SK-N-SH treated with all-trans-retinoic acid at 6 μM for 48 hours (cell line): ENCODE measurements around the gene AIG1.

Source experiments
- ATAC-seq: fragments of 200-7000 bp; cut with Tn5 transposase; 3 replicates; pipeline ENCODE4 v1.9.1; 2020; ENCODE audit warnings: mild to moderate bottlenecking, moderate library complexity
- ARNTL ChIP-seq: fragments of 450-650 bp; formaldehyde crosslinking; IDR thresholded peaks from 2 replicates; pipeline ENCODE4 v1.5.0; 2020; ENCODE audit warnings: low read depth, mild to moderate bottlenecking, moderate library complexity, borderline replicate concordance
- BACH2 ChIP-seq: fragments of 250-450 bp; sonication (Bioruptor Pico); IDR thresholded peaks from 2 replicates; pipeline ENCODE4 v1.9.0; 2021; ENCODE audit warnings: mild to moderate bottlenecking, borderline replicate concordance
- CREB5 ChIP-seq: fragments of 250-450 bp; sonication (Bioruptor Pico); IDR thresholded peaks from 2 replicates; pipeline ENCODE4 v1.5.1; 2020; ENCODE audit warnings: low read depth, mild to moderate bottlenecking, moderate library complexity
- CSRNP3 ChIP-seq: fragments of 250-450 bp; sonication (Bioruptor Pico); IDR thresholded peaks from 2 replicates; pipeline ENCODE4 v1.5.1; 2021; ENCODE audit warnings: mild to moderate bottlenecking, moderate library complexity
- ESRRG ChIP-seq: fragments of 250-450 bp; sonication (Bioruptor Pico); IDR thresholded peaks from 2 replicates; pipeline ENCODE4 v1.6.1; 2021; ENCODE audit warnings: mild to moderate bottlenecking
- GLIS3 ChIP-seq: fragments of 250-450 bp; sonication (Bioruptor Pico); IDR thresholded peaks from 2 replicates; pipeline ENCODE4 v1.5.0; 2020; ENCODE audit warnings: mild to moderate bottlenecking, moderate library complexity
- PATZ1 ChIP-seq: fragments of 250-450 bp; sonication (Bioruptor Pico); IDR thresholded peaks from 2 replicates; pipeline ENCODE4 v1.8.0; 2020; ENCODE audit warnings: mild to moderate bottlenecking, moderate library complexity, borderline replicate concordance
- POU6F1 ChIP-seq: fragments of 250-450 bp; sonication (Bioruptor Pico); IDR thresholded peaks from 2 replicates; pipeline ENCODE4 v1.8.0; 2021; ENCODE audit warnings: low read depth, mild to moderate bottlenecking, moderate library complexity, borderline replicate concordance
- PPARA ChIP-seq: fragments of 250-450 bp; sonication (Bioruptor Pico); IDR thresholded peaks from 2 replicates; pipeline ENCODE4 v1.5.0; 2020; ENCODE audit warnings: mild to moderate bottlenecking, borderline replicate concordance
- SNAI2 ChIP-seq: fragments of 250-450 bp; sonication (Bioruptor Pico); IDR thresholded peaks from 2 replicates; pipeline ENCODE4 v1.5.0; 2020; ENCODE audit warnings: mild to moderate bottlenecking, moderate library complexity
- TOX ChIP-seq: fragments of 250-450 bp; sonication (Bioruptor Pico); IDR thresholded peaks from 2 replicates; pipeline ENCODE4 v1.8.0; 2021; ENCODE audit warnings: mild to moderate bottlenecking, moderate library complexity, borderline replicate concordance
- TSHZ2 ChIP-seq: fragments of 250-450 bp; sonication (Bioruptor Pico); IDR thresholded peaks from 2 replicates; pipeline ENCODE4 v1.5.0; 2020; ENCODE audit warnings: mild to moderate bottlenecking, moderate library complexity
- ZC3H10 ChIP-seq: fragments of 250-450 bp; sonication (Bioruptor Pico); IDR thresholded peaks from 2 replicates; pipeline ENCODE4 v1.5.1; 2021; ENCODE audit warnings: mild to moderate bottlenecking, moderate library complexity
- ZFP3 ChIP-seq: fragments of 250-450 bp; sonication (Bioruptor Pico); IDR thresholded peaks from 2 replicates; pipeline ENCODE4 v1.5.0; 2020; ENCODE audit warnings: mild to moderate bottlenecking, moderate library complexity
- ZFP30 ChIP-seq: fragments of 450-650 bp; formaldehyde crosslinking; IDR thresholded peaks from 2 replicates; pipeline ENCODE4 v1.5.0; 2022; ENCODE audit warnings: mild to moderate bottlenecking, moderate library complexity
- ZNF565 ChIP-seq: fragments of 450-650 bp; formaldehyde crosslinking; conservative IDR thresholded peaks from 2 replicates; pipeline ENCODE4 v1.5.0; 2020; ENCODE audit warnings: low read depth, mild to moderate bottlenecking, moderate library complexity
- ZNF70 ChIP-seq: fragments of 450-650 bp; formaldehyde crosslinking; IDR thresholded peaks from 2 replicates; pipeline ENCODE4 v1.5.0; 2020; ENCODE audit warnings: mild to moderate bottlenecking, moderate library complexity
- ZNF8 ChIP-seq: fragments of 450-650 bp; formaldehyde crosslinking; IDR thresholded peaks from 2 replicates; pipeline ENCODE4 v1.5.0; 2020; ENCODE audit warnings: mild to moderate bottlenecking, moderate library complexity

AIG1 gene

GRCh38 chr6:143112837-143113236 lies 52.1 kb downstream of the AIG1 start:
- no peak for ATAC-seq
- TF ChIP-seq CREB5 (CRISPR knock-in tag): no peak
- no peak for TF ChIP-seq PPARA
- no peak for TF ChIP-seq POU6F1 (CRISPR knock-in tag)
- TF ChIP-seq PATZ1 (CRISPR knock-in tag): no peak
- no peak for TF ChIP-seq ESRRG
- no peak for TF ChIP-seq ZFP3 (CRISPR knock-in tag)
- no peak for TF ChIP-seq TSHZ2 (CRISPR knock-in tag)
- TF ChIP-seq ZNF565: no peak
- TF ChIP-seq TOX (CRISPR knock-in tag): no peak
- no peak for TF ChIP-seq SNAI2 (CRISPR knock-in tag)
- TF ChIP-seq ZC3H10 (CRISPR knock-in tag): no peak
- no peak for TF ChIP-seq CSRNP3 (CRISPR knock-in tag)
- TF ChIP-seq, all 23 proteins: peak for 0

GRCh38 chr6:143115728-143116127 lies 55.0 kb downstream of the AIG1 start:
- no peak for ATAC-seq

GRCh38 chr6:143117108-143117507 lies 56.4 kb downstream of the AIG1 start:
- no peak for ATAC-seq
- TF ChIP-seq ZFP3 (CRISPR knock-in tag) (no peak), TSHZ2 (CRISPR knock-in tag) (no peak), SNAI2 (CRISPR knock-in tag) (no peak), GLIS3 (CRISPR knock-in tag) (no peak), PATZ1 (CRISPR knock-in tag) (no peak), ARNTL (no peak), ZNF565 (no peak), PPARA (no peak), ZNF70 (CRISPR knock-in tag) (no peak), BACH2 (CRISPR knock-in tag) (no peak), ZNF8 (CRISPR knock-in tag) (no peak), CREB5 (CRISPR knock-in tag) (no peak), ZFP30 (CRISPR knock-in tag) (no peak)

More at GRCh38 chr6:143115728-143116127, 55.0 kb downstream of the AIG1 start:
- TF ChIP-seq CSRNP3 (CRISPR knock-in tag): no peak
